ENCODE data around the gene FLNA. TPM values are rescaled to one million over a fixed set of nuclear protein-coding genes. Genes with fewer than 3 reads are reported as not detected.

The FLNA gene
- total and polyA plus RNA-seq, 2 donors (not counting 3 experiments of a cell fraction or from before 2014, with no cell fraction given) = 658 to 1,474 TPM

GRCh38 chrX:154413142-154413541 lies 38.7 kb upstream of the FLNA start:
- ChIA-PET POLR2A (interaction anchor here (1.4 kb wide), 1 partner anchor 13 kb away, joined by 3 read pairs; no protein-coding TSS in a partner anchor), CTCF (interaction anchor here (1.1 kb wide), 1 partner anchor 11 kb away, joined by 3 read pairs; no protein-coding TSS in a partner anchor)
- Histone ChIP-seq H3K27me3 (ENCODE audit: control insufficient read depth in 2 of 2, insufficient read depth in 2 of 2, low read length in 2 of 2) (no peaks in the 10 kb centered on the region), H3K4me1 (ENCODE audit: control insufficient read depth, extremely low read depth, insufficient read depth, low read length) (peaks cover 21% of the 10 kb centered on the region), H3K27ac (ENCODE audit: insufficient read depth, low read depth, low read length) (no peak overlapping the region), H3K4me2 (ENCODE audit: insufficient read depth, low read length) (no peak overlapping the region), H3K79me2 (ENCODE audit: control insufficient read depth, insufficient read depth, low read length) (peaks cover 10% of the 10 kb centered on the region), H3K9me1 (replicated peaks; ENCODE audit: control insufficient read depth, extremely low read depth, insufficient read depth, low read length) (no peaks in the 10 kb centered on the region), H3K9me3 (replicated peaks; ENCODE audit: control insufficient read depth, insufficient read depth, low read length) (no peaks in the 10 kb centered on the region), H3K9ac (replicated peaks; ENCODE audit: extremely low read depth, insufficient read depth, low read length) (no peak overlapping the region), H2AFZ (ENCODE audit: low read depth, low read length) (no peak overlapping the region), H3K4me3 (replicated peaks in 1 of 3; ENCODE audit: insufficient read depth in 1 of 3, low read depth in 1 of 3, low read length in 3 of 3) (no peak overlapping the region), H4K20me1 (replicated peaks; ENCODE audit: control insufficient read depth, extremely low read depth, insufficient read depth, low read length) (no peaks in the 10 kb centered on the region), H3K36me3 (ENCODE audit: control insufficient read depth in 2 of 2, extremely low read depth in 1 of 2, insufficient read depth in 2 of 2, low read length in 2 of 2) (no peaks in the 10 kb centered on the region)
- FAIRE-seq (no peak), DNase-seq (ENCODE audit: low read depth, low spot score) (no peak)
- no TSS peak for BruUV-seq (replicated peaks)
- intact Hi-C loops (cut with micrococcal nuclease) = no loop called here
- dilution Hi-C loops (cut with MboI; ENCODE audit: extremely low pct_ligation_motif_present, low sequenced_read_pairs) = no loop called here
- no peak for TF ChIP-seq POLR2AphosphoS5 (IDR thresholded peaks at IDR 0.05; ENCODE audit: insufficient read depth, low read depth, low read length)
- no peak for TF ChIP-seq FOS (IDR thresholded peaks at IDR 0.05; ENCODE audit: borderline replicate concordance, insufficient read depth, low read length)
- TF ChIP-seq EZH2 (IDR thresholded peaks at IDR 0.05; ENCODE audit: borderline replicate concordance, low read depth, low read length, severe bottlenecking) = no peak
- no peak for TF ChIP-seq MAX (IDR thresholded peaks at IDR 0.05; ENCODE audit: insufficient read depth, insufficient read length)
- TF ChIP-seq MYC (IDR thresholded peaks at IDR 0.05; ENCODE audit: low read depth, low read length) = no peak
- no peak for TF ChIP-seq JUN (IDR thresholded peaks at IDR 0.05; ENCODE audit: borderline replicate concordance, insufficient read depth, insufficient read length, low read depth)
- TF ChIP-seq POLR2A (IDR thresholded peaks at IDR 0.05; ENCODE audit: low read depth, low read length) = no peak
- no peak for TF ChIP-seq CTCF (IDR thresholded peaks at IDR 0.05; ENCODE audit: extremely low read depth in 1 of 2, insufficient read depth in 1 of 2, low read depth in 1 of 2, low read length in 2 of 2)
- TF ChIP-seq GATA2 (IDR thresholded peaks at IDR 0.05; ENCODE audit: insufficient read depth, insufficient read length, low read depth, low read length) = no peak
